ENCODE measurements around the gene CYB5R4.

Gene CYB5R4

DNA sequence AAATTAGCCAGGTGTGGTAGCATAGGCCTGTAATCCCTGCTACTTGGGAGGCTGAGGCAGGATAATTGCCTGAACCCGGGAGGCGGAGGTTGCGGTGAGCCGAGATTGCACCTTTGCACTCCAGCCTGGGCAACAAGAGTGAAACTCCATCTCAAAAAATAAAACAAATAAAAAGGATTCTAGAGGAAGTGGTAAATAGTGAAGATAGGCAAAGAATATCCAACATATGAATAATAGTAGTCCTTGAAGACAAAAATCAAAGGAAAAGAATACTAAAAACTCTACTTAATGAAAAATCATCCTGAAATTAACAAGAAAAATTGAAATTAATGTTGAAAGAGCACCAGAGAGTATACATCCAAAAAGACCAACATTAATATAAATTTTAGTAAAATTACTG, 107.0 kb downstream of the CYB5R4 start:
- TF ChIP-seq, protein P1, sequence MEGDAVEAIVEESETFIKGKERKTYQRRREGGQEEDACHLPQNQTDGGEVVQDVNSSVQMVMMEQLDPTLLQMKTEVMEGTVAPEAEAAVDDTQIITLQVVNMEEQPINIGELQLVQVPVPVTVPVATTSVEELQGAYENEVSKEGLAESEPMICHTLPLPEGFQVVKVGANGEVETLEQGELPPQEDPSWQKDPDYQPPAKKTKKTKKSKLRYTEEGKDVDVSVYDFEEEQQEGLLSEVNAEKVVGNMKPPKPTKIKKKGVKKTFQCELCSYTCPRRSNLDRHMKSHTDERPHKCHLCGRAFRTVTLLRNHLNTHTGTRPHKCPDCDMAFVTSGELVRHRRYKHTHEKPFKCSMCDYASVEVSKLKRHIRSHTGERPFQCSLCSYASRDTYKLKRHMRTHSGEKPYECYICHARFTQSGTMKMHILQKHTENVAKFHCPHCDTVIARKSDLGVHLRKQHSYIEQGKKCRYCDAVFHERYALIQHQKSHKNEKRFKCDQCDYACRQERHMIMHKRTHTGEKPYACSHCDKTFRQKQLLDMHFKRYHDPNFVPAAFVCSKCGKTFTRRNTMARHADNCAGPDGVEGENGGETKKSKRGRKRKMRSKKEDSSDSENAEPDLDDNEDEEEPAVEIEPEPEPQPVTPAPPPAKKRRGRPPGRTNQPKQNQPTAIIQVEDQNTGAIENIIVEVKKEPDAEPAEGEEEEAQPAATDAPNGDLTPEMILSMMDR (IDR thresholded peaks at IDR 0.05) = no peak
- Histone ChIP-seq H3K36me3 (ENCODE audit: control insufficient read depth, insufficient read depth, low read length) (no peaks in the 10 kb centered on the region), H3K79me2 (no peaks in the 10 kb centered on the region), H3K4me3 (ENCODE audit: low read depth, low read length) (no peak overlapping the region), H3K9me3 (ENCODE audit: control insufficient read depth, low read length) (no peaks in the 10 kb centered on the region), H2AFZ (no peak overlapping the region), H3K9ac (no peak overlapping the region), H3K4me1 (no peaks in the 10 kb centered on the region), H3K27ac (no peak overlapping the region), H3K4me2 (ENCODE audit: low read length) (no peak overlapping the region), H3K27me3 (ENCODE audit: control insufficient read depth, insufficient read depth, low read length) (no peaks in the 10 kb centered on the region)

DNA sequence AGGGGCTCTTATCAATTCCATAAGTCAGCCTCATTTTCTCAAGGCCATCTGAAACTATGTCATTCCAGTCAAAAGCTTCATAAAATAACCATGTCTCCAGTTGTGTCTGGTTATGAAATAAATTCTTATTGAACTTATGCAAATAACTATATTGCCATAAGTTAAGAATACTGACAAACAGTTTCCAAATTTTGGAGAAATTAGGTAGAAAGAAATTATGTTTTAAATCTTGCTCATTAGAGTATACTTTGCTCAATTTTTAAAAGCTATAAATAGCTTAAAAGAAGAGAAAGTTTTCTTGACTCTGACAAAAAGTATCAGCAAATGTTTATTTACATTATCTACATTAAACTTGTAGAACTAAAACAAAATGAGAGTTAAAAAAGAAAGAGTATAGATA, 111.1 kb downstream of the CYB5R4 start:
- Histone ChIP-seq H3K4me2 (ENCODE audit: low read length) (no peak overlapping the region), H2AFZ (no peak overlapping the region), H3K4me3 (ENCODE audit: low read depth, low read length) (no peak overlapping the region), H3K9ac (no peak overlapping the region), H3K4me1 (no peaks in the 10 kb centered on the region), H3K27me3 (ENCODE audit: control insufficient read depth, insufficient read depth, low read length) (no peaks in the 10 kb centered on the region), H3K9me3 (ENCODE audit: control insufficient read depth, low read length) (no peaks in the 10 kb centered on the region), H3K79me2 (no peaks in the 10 kb centered on the region), H3K36me3 (ENCODE audit: control insufficient read depth, insufficient read depth, low read length) (no peaks in the 10 kb centered on the region), H3K27ac (no peak overlapping the region)
- TF ChIP-seq, protein P1 (IDR thresholded peaks at IDR 0.05) = no peak

DNA sequence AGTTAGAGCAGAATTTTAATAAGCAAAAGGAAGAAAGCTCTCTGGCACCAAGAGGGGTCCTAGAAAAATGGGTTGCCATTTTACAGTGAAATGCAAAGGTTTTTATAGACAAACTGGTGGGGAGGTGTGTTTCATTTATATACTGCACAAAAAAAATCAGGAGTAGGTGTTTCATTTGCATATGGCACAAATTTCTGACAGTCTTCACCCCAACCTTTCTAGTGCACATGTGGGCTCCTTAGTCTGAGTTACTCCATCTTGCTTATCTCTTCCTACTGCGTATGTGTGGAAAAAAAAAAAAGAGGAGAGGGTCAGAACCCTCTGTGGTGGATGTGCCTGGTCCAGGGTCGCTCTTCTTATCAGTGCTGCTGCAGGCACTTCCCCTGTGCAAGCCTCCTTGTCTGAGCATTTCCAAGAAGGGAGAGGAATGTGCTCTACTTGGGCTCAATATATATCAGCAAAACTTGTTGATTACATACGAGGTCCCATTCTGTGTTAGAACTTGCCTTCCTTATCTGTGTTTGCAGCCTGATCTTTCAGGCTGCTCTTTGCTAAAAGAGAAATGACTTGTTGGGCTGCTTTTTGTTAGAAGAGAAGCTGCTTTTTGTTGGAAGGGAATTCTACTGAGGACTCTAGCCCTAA, 115.0 kb downstream of the CYB5R4 start:
- H3K9ac ChIP-seq = no peak overlapping the region
- H3K4me1 ChIP-seq = no peaks in the 10 kb centered on the region
- H3K27me3 ChIP-seq (ENCODE audit: control insufficient read depth, insufficient read depth, low read length) = no peaks in the 10 kb centered on the region
- H3K79me2 ChIP-seq = no peaks in the 10 kb centered on the region
- H3K9me3 ChIP-seq (ENCODE audit: control insufficient read depth, low read length) = no peaks in the 10 kb centered on the region
- H3K27ac ChIP-seq = no peak overlapping the region
- no peak overlapping the region for H2AFZ ChIP-seq
- TF ChIP-seq, protein P1 (IDR thresholded peaks at IDR 0.05) = no peak
- no peak overlapping the region for H3K4me2 ChIP-seq (ENCODE audit: low read length)
- no peaks in the 10 kb centered on the region for H3K36me3 ChIP-seq (ENCODE audit: control insufficient read depth, insufficient read depth, low read length)
- H3K4me3 ChIP-seq (ENCODE audit: low read depth, low read length) = no peak overlapping the region

DNA sequence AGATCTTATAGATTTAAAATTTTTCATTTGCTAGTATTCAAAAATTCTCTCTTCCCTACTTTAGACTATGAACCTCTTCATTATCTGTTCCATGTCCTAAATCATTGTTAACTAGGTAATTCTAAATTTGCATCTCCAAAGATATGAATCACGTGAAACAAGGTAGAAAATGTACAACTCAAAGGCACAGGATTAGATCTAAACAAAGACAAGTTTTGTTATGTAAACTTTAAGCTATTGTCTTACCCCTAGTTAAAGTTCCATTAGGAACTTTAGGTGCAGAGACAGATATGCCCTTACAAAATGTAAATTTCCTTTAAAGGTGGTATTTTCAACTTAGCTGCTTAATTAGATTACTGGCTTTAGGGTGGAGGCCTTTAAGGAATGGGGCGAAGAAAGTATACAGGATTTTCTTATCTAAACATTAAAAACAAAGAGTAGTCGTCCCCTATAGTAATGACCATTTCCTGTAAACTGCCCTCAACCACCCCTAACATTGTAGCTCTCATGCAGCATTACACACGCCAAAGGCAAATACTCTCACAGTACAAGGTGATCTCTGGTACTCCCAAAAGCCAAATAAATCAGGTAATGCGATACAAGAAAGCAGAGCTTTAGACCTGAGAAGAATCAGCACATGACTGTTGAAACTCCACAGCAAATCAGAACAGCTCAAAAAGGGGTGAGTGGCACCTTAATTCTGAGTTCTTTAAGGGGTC, 116.7 kb downstream of the CYB5R4 start:
- Histone ChIP-seq H3K36me3 (ENCODE audit: control insufficient read depth, insufficient read depth, low read length) (no peaks in the 10 kb centered on the region), H3K9me3 (ENCODE audit: control insufficient read depth, low read length) (no peaks in the 10 kb centered on the region), H3K27me3 (ENCODE audit: control insufficient read depth, insufficient read depth, low read length) (no peaks in the 10 kb centered on the region), H3K79me2 (no peaks in the 10 kb centered on the region), H3K4me3 (ENCODE audit: low read depth, low read length) (no peak overlapping the region), H3K4me1 (no peaks in the 10 kb centered on the region), H3K4me2 (ENCODE audit: low read length) (no peak overlapping the region), H3K27ac (no peak overlapping the region), H2AFZ (no peak overlapping the region), H3K9ac (no peak overlapping the region)
- TF ChIP-seq, protein P1 (IDR thresholded peaks at IDR 0.05) = no peak

DNA sequence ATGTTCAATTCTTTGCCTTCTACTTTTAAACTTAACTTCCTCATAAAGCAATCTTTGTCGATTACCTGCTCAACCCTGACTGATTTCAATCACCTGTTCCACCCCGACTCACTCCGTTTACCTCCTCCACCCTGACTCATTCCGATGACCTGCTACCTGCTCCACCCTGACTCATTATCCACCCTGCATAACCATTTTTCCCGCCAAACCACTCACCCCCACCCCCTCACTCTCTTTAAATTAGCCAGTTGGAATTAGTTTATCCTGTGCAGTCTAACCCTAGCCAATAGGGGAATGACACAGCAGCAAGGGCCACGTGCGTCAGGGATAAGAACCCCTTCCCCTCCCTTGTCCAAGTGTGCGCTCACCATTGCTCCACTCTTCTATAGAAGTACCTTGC, 117.4 kb downstream of the CYB5R4 start:
- no peaks in the 10 kb centered on the region for H3K4me1 ChIP-seq
- no peaks in the 10 kb centered on the region for H3K9me3 ChIP-seq (ENCODE audit: control insufficient read depth, low read length)
- H3K27me3 ChIP-seq (ENCODE audit: control insufficient read depth, insufficient read depth, low read length) = no peaks in the 10 kb centered on the region
- no peaks in the 10 kb centered on the region for H3K79me2 ChIP-seq
- H2AFZ ChIP-seq = no peak overlapping the region
- H3K36me3 ChIP-seq (ENCODE audit: control insufficient read depth, insufficient read depth, low read length) = no peaks in the 10 kb centered on the region
- no peak overlapping the region for H3K9ac ChIP-seq
- TF ChIP-seq, protein P1 (IDR thresholded peaks at IDR 0.05) = no peak
- no peak overlapping the region for H3K4me2 ChIP-seq (ENCODE audit: low read length)
- H3K4me3 ChIP-seq (ENCODE audit: low read depth, low read length) = no peak overlapping the region
- H3K27ac ChIP-seq = no peak overlapping the region
